RWPE1 (cell line): ENCODE results near the gene BLM.

ENCODE experiments used
- CTCF ChIA-PET: fragments of 350-600 bp; sonication (Branson Sonifier 250); formaldehyde crosslinking; extraction: SDS; loops from one replicate; lab custom pipeline; 2021; lab: Yijun Ruan, JAX
- POLR2A ChIA-PET: fragments of 400-600 bp; formaldehyde crosslinking; extraction: SDS; loops from one replicate; lab custom pipeline; 2020; ENCODE audit warnings: antibody characterized with exemption; ENCODE audit not compliant: low non-redundant PET; lab: Yijun Ruan, JAX
- DNase-seq: peaks from one replicate; pipeline ENCODE4 v3.0.0; 2012; ENCODE audit warnings: low spot score
- H3K27ac ChIP-seq: fragments of 450-650 bp; 2 replicates; pipeline ENCODE4 v1.5.1; 2017
- CTCF ChIP-seq: fragments of 450-650 bp; conservative IDR thresholded peaks from 2 replicates; pipeline ENCODE4 v1.5.1; 2017; ENCODE audit warnings: low read depth, mild to moderate bottlenecking

The BLM gene

GRCh38 chr15:90829942-90830440, 112.8 kb downstream of the BLM start:
- DNase-seq, result no peak
- H3K27ac ChIP-seq, result no peak overlapping the region
- CTCF ChIA-PET, result no interaction called here
- POLR2A ChIA-PET, result no interaction called here
- no peak for TF ChIP-seq CTCF

GRCh38 chr15:90834626-90835025, 117.5 kb downstream of the BLM start:
- POLR2A ChIA-PET, result no interaction called here

GRCh38 chr15:90836296-90836871, 119.2 kb downstream of the BLM start:
- ChIA-PET CTCF (interaction anchor here (0.6 kb wide), 1 partner anchor 715 kb away, joined by 3 read pairs; no protein-coding TSS in a partner anchor), POLR2A (no interaction called here)
- H3K27ac ChIP-seq, result no peak overlapping the region
- no peak for TF ChIP-seq CTCF
- DNase-seq, result no peak

More at GRCh38 chr15:90834626-90835025, 117.5 kb downstream of the BLM start:
- H3K27ac ChIP-seq, result no peak overlapping the region
- no peak for TF ChIP-seq CTCF
- CTCF ChIA-PET, result no interaction called here
- no peak for DNase-seq

GRCh38 chr15:90837094-90837493, 119.9 kb downstream of the BLM start:
- ChIA-PET POLR2A (no interaction called here), CTCF (no interaction called here)
- no peak overlapping the region for H3K27ac ChIP-seq
- TF ChIP-seq CTCF, result no peak
- no peak for DNase-seq

- ChIA-PET CTCF (no interaction called here), POLR2A (no interaction called here)
- no peak for DNase-seq
- TF ChIP-seq CTCF, result no peak
- H3K27ac ChIP-seq, result no peak overlapping the region
Observed at GRCh38 chr15:90838139-90838538, 121.0 kb downstream of the BLM start.

GRCh38 chr15:90838544-90838943, 121.4 kb downstream of the BLM start:
- ChIA-PET POLR2A (no interaction called here), CTCF (no interaction called here)
- no peak for DNase-seq
- H3K27ac ChIP-seq, result peak overlapping the region; percentile 70
- TF ChIP-seq CTCF, result no peak
